Mucosa of descending colon (tissue), 3 donors: ENCODE results near the gene TMEM18. TPM values are rescaled to one million over a fixed set of nuclear protein-coding genes. Genes with fewer than 3 reads are reported as not detected.
A peak's percentile ranks its signal among the peaks of the same experiment; 100 is the strongest.

Source experiments
- ATAC-seq: fragments of 200-7000 bp; cut with Tn5 transposase; one replicate; pipeline ENCODE4 v1.9.1; 2020; ENCODE audit warnings: mild to moderate bottlenecking, moderate library complexity
- DNase-seq, 3 donors: peaks; one replicate each; pipeline ENCODE4 v3.0.0-alpha.2; 2020
- H3K36me3 ChIP-seq: fragments of 200-600 bp; one replicate; pipeline ENCODE4 v1.8.0; 2021; ENCODE audit warnings: low read depth, mild to moderate bottlenecking
- H3K4me1 ChIP-seq: fragments of 200-600 bp; one replicate; pipeline ENCODE4 v1.8.0; 2021; ENCODE audit warnings: low read depth, mild to moderate bottlenecking
- H3K4me3 ChIP-seq: fragments of 200-600 bp; one replicate; pipeline ENCODE4 v1.8.0; 2021; ENCODE audit warnings: mild to moderate bottlenecking
- H3K9me3 ChIP-seq: fragments of 200-600 bp; one replicate; pipeline ENCODE4 v1.8.0; 2021; ENCODE audit warnings: mild to moderate bottlenecking
- intact Hi-C, 2 donors: fragments of 100-400 bp; cut with DNase I in 1 of 2; cut with micrococcal nuclease in 1 of 2; formaldehyde crosslinking; loops; one replicate each; pipeline versions ENCODE4 v1.11.0 to v1.11.1; 2022; cut with DNase I, micrococcal nuclease
- long read RNA-seq, 2 donors: library from polyadenylated mRNA; unstranded; transcript quantifications; one replicate each; pipeline ENCODE4 v2.0.0, GENCODE V29; 2019 to 2021
- total RNA-seq, 3 donors: library from RNA; stranded (reverse); fragmentation: NEBNext Ultra II Directional in 2 of 3; extraction: Animal tissue kit (Norgen Biotek cat#: 25700) in 2 of 3; gene quantifications; one replicate each; pipeline versions ENCODE4 v1.2.1 to v1.2.4, GENCODE V29; 2021 to 2023
- TF ChIP-seq, protein P1 (sequence below): fragments of 200-600 bp; IDR thresholded peaks from one replicate; pipeline ENCODE4 v1.8.0; 2022; ENCODE audit warnings: antibody characterized with exemption, mild to moderate bottlenecking
- donor health status: DM: no; HTN: no; CAD: no; lungs with moderate emphysema.
- donor health status: DM: no; HTN: no; CAD: no.
- donor health status: DM: no; HTN: yes; CAD: no.

TMEM18 gene
- total RNA-seq, result 10 to 100 TPM; 13.9 to 22.3 (median 19.0) TPM
- long read RNA-seq, donor 1, transcript TMEM18-201 (5 exons, 2,762 nt), result major isoform, 16 of 23 reads
- long read RNA-seq, donor 1, partial matches to known transcripts, result 1 of 23 reads
- long read RNA-seq, donor 1, other reads (novel, unspliced or antisense), result 3 of 23 reads
- long read RNA-seq, donor 2, transcript TMEM18-201 (5 exons, 2,762 nt), result major isoform, 8 of 15 reads
- long read RNA-seq, donor 2, partial matches to known transcripts, result 0 of 15 reads
- long read RNA-seq, donor 2, other reads (novel, unspliced or antisense), result 4 of 15 reads

DNA sequence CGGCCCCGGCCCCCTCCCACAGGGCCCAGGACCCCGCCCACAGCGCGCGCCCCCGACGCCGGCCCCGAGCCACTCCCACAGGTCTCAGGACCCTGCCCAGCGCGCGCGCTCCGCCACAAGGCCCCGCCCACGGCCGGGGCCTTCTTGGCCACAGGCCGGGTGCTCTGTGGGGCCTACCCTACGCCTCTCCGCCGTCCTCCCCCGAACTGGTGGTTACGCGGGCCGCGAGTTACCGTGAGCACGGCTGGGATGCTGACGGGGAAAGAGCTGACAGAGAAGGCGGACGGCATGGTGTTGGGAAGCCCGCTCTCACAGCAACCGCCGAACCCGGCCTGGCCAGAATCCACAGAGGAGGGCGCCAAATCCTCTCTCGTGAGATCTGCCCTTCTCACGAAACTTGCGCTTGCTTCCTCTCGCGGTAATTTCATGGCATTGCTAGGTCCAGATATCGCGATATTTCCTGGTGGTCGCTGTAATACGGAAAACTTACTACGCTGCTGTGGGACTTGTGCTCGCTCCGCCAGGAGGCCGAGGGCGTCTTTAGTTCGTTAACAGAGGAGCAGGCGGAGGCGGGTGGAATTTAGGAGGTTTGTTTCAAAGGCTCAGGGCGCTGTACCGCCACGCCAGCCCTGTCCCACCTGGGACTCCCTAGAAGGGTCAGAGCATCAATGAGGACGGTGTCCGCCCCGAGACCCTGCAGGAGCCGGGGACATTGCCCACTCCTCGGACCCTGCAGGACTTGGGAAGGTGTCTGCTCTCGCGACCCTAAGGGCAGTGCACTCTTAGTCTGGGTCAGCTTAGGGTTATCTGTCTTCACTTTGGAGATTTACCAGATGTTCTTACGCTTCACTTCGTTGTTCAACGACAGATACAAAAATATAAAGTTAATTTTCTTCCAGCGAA, at the start of gene TMEM18:
TSS of gene TMEM18 (minus strand) at position 351 of the 903 bp plus-strand sequence. CDS start at position 290, 61 bp downstream.
- DNase-seq (peak in 1 of 3 donors; percentile 98), ATAC-seq (peak; percentile 92)
- H3K4me3 ChIP-seq, result peak within 1 kb of the TSS; percentile 35
- H3K36me3 ChIP-seq, result no peaks in the 10 kb centered on the region
- no peaks in the 10 kb centered on the region for H3K9me3 ChIP-seq
- peaks cover 6% of the 10 kb centered on the region for H3K4me1 ChIP-seq
- intact Hi-C loops, result no loop called here
- TF ChIP-seq, protein P1, sequence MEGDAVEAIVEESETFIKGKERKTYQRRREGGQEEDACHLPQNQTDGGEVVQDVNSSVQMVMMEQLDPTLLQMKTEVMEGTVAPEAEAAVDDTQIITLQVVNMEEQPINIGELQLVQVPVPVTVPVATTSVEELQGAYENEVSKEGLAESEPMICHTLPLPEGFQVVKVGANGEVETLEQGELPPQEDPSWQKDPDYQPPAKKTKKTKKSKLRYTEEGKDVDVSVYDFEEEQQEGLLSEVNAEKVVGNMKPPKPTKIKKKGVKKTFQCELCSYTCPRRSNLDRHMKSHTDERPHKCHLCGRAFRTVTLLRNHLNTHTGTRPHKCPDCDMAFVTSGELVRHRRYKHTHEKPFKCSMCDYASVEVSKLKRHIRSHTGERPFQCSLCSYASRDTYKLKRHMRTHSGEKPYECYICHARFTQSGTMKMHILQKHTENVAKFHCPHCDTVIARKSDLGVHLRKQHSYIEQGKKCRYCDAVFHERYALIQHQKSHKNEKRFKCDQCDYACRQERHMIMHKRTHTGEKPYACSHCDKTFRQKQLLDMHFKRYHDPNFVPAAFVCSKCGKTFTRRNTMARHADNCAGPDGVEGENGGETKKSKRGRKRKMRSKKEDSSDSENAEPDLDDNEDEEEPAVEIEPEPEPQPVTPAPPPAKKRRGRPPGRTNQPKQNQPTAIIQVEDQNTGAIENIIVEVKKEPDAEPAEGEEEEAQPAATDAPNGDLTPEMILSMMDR, result no peak

DNA sequence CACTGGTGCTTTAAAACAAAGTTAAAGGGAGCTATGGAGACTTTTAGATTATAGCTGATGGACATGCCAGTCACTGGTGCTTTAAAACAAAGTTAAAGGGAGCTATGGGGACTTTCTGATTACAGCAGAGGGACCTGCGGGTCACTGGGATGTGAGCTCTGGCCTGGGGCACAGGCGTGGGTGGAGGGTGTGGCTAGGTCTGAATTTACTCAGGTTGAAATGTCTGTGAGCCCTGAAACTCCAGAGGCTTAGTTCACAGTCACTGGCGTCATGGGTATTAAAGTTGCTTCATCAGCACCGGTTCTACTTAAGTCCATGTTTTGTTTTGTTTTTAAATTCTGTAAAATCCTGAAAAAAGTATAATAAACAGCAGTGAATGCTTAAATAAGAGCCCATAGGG, 49.0 kb upstream of the TMEM18 start:
- TF ChIP-seq, protein P1, result no peak
- H3K4me3 ChIP-seq, result no peak overlapping the region
- DNase-seq, result no peak
- intact Hi-C loops, result no loop called here
- no peaks in the 10 kb centered on the region for H3K9me3 ChIP-seq
- no peak for ATAC-seq
- no peaks in the 10 kb centered on the region for H3K36me3 ChIP-seq
- no peaks in the 10 kb centered on the region for H3K4me1 ChIP-seq

DNA sequence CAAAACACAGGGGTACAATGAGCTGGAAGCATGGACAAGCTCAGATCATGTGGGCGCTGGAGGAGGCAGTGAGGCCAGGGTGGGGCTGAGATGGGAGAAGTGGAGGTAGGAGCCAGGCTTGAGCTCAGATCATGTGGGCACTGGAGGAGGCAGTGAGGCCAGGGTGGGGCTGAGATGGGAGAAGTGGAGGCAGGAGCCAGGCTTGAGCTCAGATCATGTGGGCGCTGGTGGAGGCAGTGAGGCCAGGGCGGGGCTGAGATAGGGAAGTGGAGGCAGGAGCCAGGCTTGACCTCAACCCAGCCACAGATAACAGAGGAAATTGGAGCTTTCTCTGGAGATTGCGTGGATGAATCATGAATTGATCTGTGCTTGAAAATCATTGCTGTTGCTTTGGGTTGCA, 48.3 kb upstream of the TMEM18 start:
- no peaks in the 10 kb centered on the region for H3K36me3 ChIP-seq
- no peak overlapping the region for H3K4me3 ChIP-seq
- intact Hi-C loops, result no loop called here
- no peaks in the 10 kb centered on the region for H3K4me1 ChIP-seq
- no peak for ATAC-seq
- TF ChIP-seq, protein P1, result no peak
- no peaks in the 10 kb centered on the region for H3K9me3 ChIP-seq
- no peak for DNase-seq

DNA sequence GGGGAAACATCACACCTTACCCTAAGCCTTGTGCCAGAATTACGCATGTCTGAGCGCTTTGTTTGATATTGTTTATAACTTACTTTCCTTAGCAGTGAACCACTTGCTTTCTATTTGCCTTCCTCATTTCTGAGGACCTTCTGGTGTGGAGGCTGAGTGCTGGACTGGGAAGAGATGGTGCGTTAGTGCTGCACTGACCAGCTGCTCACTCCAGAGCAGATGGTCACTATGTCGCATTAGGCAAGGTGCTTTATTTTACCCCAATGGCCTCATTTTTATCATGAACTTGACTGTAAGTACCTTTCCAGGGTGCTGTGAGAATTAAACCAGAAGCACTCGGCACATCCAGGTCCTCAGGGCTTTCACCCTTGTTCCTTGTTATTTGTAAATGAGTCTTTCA, 46.6 kb upstream of the TMEM18 start:
- no peak for ATAC-seq
- intact Hi-C loops, result no loop called here

DNA sequence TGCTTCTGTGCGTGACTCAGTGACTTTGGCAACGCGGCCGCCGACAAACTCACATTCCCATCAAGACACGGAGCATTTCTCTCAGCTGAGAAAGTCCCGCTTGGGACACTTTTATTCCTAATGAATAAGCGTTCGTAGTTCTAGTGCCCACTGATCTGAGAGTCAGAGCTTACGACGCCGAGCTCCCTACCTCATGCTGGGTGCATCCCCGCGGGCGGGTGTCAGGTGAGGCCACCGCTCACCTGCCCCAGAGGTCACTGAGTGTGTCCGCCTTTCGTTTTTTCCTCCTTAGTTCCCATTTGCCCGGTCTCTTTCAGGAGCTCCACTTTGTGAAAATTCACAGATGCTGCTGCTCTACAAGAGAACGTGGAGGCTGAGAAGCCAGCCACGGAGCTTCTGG, 43.6 kb upstream of the TMEM18 start:
- TF ChIP-seq, protein P1, result no peak
- ATAC-seq, result no peak
- no peaks in the 10 kb centered on the region for H3K4me1 ChIP-seq

More for the DNA sequence above, 46.6 kb upstream of the TMEM18 start:
- TF ChIP-seq, protein P1, result no peak
- DNase-seq, result no peak
- Histone ChIP-seq H3K9me3 (no peaks in the 10 kb centered on the region), H3K4me3 (no peak overlapping the region), H3K36me3 (no peaks in the 10 kb centered on the region), H3K4me1 (no peaks in the 10 kb centered on the region)

More for the DNA sequence above, 43.6 kb upstream of the TMEM18 start:
- no peaks in the 10 kb centered on the region for H3K36me3 ChIP-seq
- no peak overlapping the region for H3K4me3 ChIP-seq
- intact Hi-C loops, result no loop called here
- DNase-seq, result no peak
- H3K9me3 ChIP-seq, result no peaks in the 10 kb centered on the region
